ENCODE measurements around the gene SND1. TPM values are rescaled to one million over a fixed set of nuclear protein-coding genes. Genes with fewer than 3 reads are reported as not detected.

SND1 gene
- total and polyA plus RNA-seq, 2 of the 4 experiments (the other 2 are of a cell fraction), result 154 to 294 TPM

- ATAC-seq (ENCODE audit: low read depth), result no peak
- Histone ChIP-seq H2BK15ac (ENCODE audit: low read depth, low read length) (no peak overlapping the region), H2AFZ (replicated peaks; ENCODE audit: low read length, poor library complexity) (no peak overlapping the region), H3K27ac (ENCODE audit: insufficient read depth, low read length) (no peak overlapping the region), H2AK9ac (replicated peaks; ENCODE audit: low read depth, low read length, poor library complexity) (no peak overlapping the region), H2BK5ac (ENCODE audit: low read depth, low read length, poor library complexity, severe bottlenecking) (no peak overlapping the region), H3K36me3 (ENCODE audit: control insufficient read depth, insufficient read depth, low read length) (peaks cover 16% of the 10 kb centered on the region), H3K18ac (ENCODE audit: low read depth, low read length) (no peak overlapping the region), H3K9ac (ENCODE audit: low read depth, low read length) (no peak overlapping the region), H4K5ac (ENCODE audit: low read depth, low read length) (no peak overlapping the region), H2BK120ac (ENCODE audit: low read depth, low read length) (no peak overlapping the region), H3K4me3 (ENCODE audit: insufficient read depth, low read depth, low read length) (no peak overlapping the region), H4K20me1 (ENCODE audit: insufficient read depth, low read length) (peaks cover 56% of the 10 kb centered on the region), H3K23ac (ENCODE audit: low read depth, low read length) (no peak overlapping the region), H4K91ac (ENCODE audit: insufficient read depth, low read depth, low read length) (no peak overlapping the region), H3K4me2 (ENCODE audit: low read depth, low read length) (no peak overlapping the region), H4K8ac (ENCODE audit: low read depth in 2 of 2, low read length in 2 of 2) (no peak overlapping the region), H3K4me1 (ENCODE audit: control insufficient read depth, insufficient read depth, low read length) (peaks cover 16% of the 10 kb centered on the region), H2BK20ac (ENCODE audit: low read depth, low read length) (no peak overlapping the region), H3K9me3 (ENCODE audit: control insufficient read depth, insufficient read depth, low read length) (no peaks in the 10 kb centered on the region), H2AK5ac (ENCODE audit: low read depth, low read length) (no peak overlapping the region), H3K4ac (ENCODE audit: low read depth, low read length) (no peak overlapping the region), H3K14ac (replicated peaks; ENCODE audit: low read depth, low read length) (0 out of 2 replicates have a peak overlapping the region, but pooled peaks have one; percentile 13), H3K79me1 (ENCODE audit: low read depth in 1 of 2, low read length in 2 of 2) (peaks cover 32 to 70% of the 10 kb centered on the region in 2 experiments), H3K27me3 (ENCODE audit: control insufficient read depth, insufficient read depth, low read length) (no peaks in the 10 kb centered on the region), H3K56ac (ENCODE audit: extremely low read depth, insufficient read depth, low read length) (no peak overlapping the region), H3K9me1 (ENCODE audit: insufficient read depth, low read length) (peaks cover 31% of the 10 kb centered on the region)
- no TSS peak for BruUV-seq (replicated peaks)
- TF ChIP-seq NFE2L2 (IDR thresholded peaks at IDR 0.05; ENCODE audit: low read depth, low read length), result no peak
- TF ChIP-seq CTCF (conservative IDR thresholded peaks at IDR 0.05; ENCODE audit: low read depth, low read length), result no peak
- TF ChIP-seq MAZ (IDR thresholded peaks at IDR 0.05; ENCODE audit: borderline replicate concordance, low read depth, low read length), result no peak
- TF ChIP-seq RAD21 (IDR thresholded peaks at IDR 0.05; ENCODE audit: low read length), result no peak
- TF ChIP-seq MXI1 (IDR thresholded peaks at IDR 0.05; ENCODE audit: borderline replicate concordance, low read depth, low read length), result no peak
- TF ChIP-seq CEBPB (IDR thresholded peaks at IDR 0.05; ENCODE audit: low read depth, low read length), result no peak
- TF ChIP-seq BHLHE40 (IDR thresholded peaks at IDR 0.05; ENCODE audit: low read depth, low read length), result no peak
- no peak for TF ChIP-seq USF2 (IDR thresholded peaks at IDR 0.05; ENCODE audit: low read depth, low read length)
- TF ChIP-seq, protein P1, sequence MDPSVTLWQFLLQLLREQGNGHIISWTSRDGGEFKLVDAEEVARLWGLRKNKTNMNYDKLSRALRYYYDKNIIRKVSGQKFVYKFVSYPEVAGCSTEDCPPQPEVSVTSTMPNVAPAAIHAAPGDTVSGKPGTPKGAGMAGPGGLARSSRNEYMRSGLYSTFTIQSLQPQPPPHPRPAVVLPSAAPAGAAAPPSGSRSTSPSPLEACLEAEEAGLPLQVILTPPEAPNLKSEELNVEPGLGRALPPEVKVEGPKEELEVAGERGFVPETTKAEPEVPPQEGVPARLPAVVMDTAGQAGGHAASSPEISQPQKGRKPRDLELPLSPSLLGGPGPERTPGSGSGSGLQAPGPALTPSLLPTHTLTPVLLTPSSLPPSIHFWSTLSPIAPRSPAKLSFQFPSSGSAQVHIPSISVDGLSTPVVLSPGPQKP (IDR thresholded peaks at IDR 0.05; ENCODE audit: borderline replicate concordance, low read depth, low read length), result no peak
- TF ChIP-seq CHD1 (IDR thresholded peaks at IDR 0.05; ENCODE audit: low read depth, low read length), result no peak
- TF ChIP-seq MAFK (IDR thresholded peaks at IDR 0.05; ENCODE audit: low read depth, low read length), result no peak
- no peak for TF ChIP-seq POLR2A (IDR thresholded peaks at IDR 0.05; ENCODE audit: low read depth, low read length)
- TF ChIP-seq FOS (IDR thresholded peaks at IDR 0.05; ENCODE audit: low read depth, low read length), result no peak
- no peak for TF ChIP-seq RCOR1 (IDR thresholded peaks at IDR 0.05; ENCODE audit: insufficient replicate concordance, low read length)
- no peak for TF ChIP-seq RFX5 (IDR thresholded peaks at IDR 0.05; ENCODE audit: low read depth, low read length)
- no peak for TF ChIP-seq SMC3 (IDR thresholded peaks at IDR 0.05; ENCODE audit: low read depth, low read length)
- in situ Hi-C loops (cut with MboI; ENCODE audit: low sequenced_read_pairs) (no loop called here), dilution Hi-C loops (cut with HindIII; ENCODE audit: low sequenced_read_pairs, unreplicated experiment) (no loop called here), intact Hi-C loops (cut with micrococcal nuclease) (no loop called here)
- POLR2A ChIA-PET (ENCODE audit: unreplicated experiment), result no interaction called here
- WGBS, 2 experiments (ENCODE audit: extremely low coverage in 2 of 2, insufficient read length in 1 of 2), result 83% methylated on average over 1 of the region's 2 CpGs; no CpG with 5 or more reads in 1 of the 2 experiments
- CTCF ChIA-PET, result interaction anchor here (1.5 kb wide), 1 partner anchor 9 kb away, joined by 3 read pairs; no protein-coding TSS in a partner anchor
- DNase-seq, result no peak
Observed at GRCh38 chr7:127890726-127891125, 238.7 kb downstream of the SND1 start.
